HG03558 (cell line): ENCODE results near the gene AGTRAP.

Source experiments
- ATAC-seq: cut with Tn5 transposase; IDR thresholded peaks from one replicate; pipeline ENCODE4 v1.9.1; 2021; ENCODE audit warnings: moderate number of reproducible peaks; ENCODE audit not compliant: unreplicated experiment; ENCODE audit errors: extremely low read depth

AGTRAP gene

DNA sequence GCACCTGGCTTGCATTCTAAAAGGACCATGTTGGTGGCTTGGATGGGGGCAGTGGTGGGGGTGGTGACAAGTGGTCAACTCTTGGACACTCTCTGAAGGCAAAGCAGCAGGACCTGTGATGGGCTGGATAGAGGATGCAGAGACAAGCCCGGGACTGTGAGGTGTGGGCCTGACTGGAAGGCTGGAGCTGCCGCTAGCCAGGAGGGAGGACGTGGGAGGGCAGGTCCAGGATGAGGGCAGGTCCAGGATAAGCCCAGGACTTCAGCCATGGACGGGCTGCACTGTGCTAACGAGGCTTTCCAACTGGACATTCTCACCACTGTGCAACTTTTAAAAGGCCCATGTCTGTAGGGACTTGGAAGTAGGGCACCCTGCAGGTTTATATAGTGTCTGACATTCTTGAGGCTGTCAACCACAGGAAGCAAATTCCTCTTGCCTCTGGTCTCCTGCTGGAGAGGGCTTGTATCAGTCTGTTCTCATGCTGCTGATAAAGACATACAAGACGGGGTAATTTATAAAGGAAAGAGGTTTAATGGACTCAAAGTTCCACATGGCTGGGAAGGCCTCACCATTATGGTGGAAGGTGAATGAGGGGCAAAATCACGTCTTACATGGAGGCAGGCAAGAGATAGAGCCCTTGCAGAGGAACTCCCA lies 17.7 kb downstream of the AGTRAP start:
- no peak for ATAC-seq

DNA sequence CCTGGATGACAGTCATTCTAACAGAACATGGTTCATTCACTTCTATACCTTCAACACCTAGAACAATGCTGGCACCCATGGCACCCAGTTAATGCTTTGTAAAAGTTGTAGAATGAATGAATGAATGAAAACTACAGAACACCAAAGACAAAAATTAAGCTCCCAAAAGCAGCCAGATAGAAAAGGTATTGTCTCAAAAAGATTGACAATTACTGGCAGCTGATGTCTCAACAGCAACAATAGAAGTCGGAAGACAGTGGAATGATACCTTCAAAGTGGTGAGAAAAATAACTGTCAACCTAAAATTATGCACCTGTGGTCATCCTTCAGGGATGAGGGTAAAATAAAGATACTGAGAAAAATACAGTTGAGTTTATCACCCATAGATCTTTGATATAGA lies 21.1 kb downstream of the AGTRAP start:
- no peak for ATAC-seq

DNA sequence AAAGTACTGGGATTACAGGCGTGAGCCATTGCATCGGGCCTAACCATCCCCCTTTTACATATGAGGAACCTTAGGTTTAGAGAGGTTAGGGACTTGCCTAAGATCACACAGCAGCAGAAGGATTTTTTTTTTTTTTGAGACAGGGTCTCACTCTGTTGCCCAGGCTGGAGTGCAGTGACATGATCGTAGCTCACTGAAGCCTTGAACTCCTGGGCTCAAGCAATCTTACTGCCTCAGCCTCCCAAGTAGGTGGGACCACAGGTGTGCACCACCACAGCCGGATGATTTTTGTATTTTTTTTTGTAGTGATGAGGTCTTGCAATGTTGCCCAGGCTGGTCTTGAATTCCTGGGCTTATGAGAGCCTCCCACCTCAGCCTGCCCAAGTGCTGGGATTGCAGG lies 23.9 kb downstream of the AGTRAP start:
- ATAC-seq, result no peak

DNA sequence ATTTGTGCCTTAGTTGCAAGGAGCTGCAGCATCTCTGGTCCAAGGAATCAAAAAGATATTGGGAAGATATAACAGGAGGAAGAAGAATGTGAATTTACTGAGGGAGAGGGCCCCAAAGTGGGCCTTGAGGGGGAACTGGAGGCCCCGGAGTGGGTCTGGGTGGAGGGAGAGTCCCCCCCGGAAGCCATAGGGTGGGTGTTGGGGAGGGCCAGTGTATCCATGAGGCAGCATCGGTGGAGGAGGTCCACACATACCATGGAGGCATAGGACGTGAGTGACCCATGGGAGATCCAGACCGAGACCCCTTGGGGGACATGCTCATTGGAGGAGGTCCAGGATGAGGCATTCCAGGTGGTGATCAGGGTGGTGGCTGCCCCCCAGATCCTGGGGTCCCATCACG lies 25.3 kb downstream of the AGTRAP start:
- ATAC-seq, result no peak

DNA sequence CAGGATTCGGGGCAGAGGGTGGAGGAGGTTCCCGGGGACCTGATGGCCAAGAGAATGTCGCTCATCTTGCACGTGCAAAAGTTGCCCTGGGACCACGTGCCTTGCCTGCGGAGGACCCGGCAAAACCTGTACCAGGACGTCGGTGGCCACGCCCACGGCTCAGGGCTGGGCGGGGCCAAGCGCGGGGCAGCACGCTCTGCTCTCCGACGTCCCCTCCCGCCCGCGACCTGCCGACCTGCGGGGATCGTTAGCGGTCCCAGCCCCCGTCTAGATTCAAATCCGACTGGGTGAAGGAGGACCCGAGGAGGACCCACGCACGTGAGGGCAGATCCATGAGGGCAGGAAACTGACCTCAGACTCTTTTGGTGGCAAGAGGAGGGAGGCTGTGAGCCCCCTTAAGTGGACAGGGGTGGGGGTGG lies 26.1 kb downstream of the AGTRAP start, which contains the start of gene C1orf167:
TSS of gene C1orf167 (plus strand) at position 206 of the 419 bp plus-strand sequence. CDS start 2,208 bp downstream, outside the sequence.
- no peak for ATAC-seq

DNA sequence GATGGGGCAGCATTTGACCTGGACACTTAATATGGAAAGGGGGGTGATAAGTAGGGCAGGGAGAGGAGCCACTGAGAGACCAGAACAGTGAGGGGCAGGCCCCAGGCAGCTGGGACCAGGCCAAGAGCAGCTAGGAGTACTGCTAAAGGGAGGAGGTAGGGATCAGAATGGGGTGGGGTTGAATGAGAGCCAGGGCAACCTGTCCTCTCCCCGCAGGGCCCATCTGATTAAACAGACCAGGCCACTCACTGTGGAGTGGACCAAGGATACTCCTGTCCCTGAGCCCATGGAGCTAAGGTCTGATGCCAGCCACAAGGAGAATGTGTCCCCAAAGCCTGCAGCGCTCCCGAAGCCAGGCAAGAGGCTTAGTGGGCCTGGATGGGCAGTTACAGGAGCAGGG lies 28.2 kb downstream of the AGTRAP start:
- ATAC-seq, result no peak

DNA sequence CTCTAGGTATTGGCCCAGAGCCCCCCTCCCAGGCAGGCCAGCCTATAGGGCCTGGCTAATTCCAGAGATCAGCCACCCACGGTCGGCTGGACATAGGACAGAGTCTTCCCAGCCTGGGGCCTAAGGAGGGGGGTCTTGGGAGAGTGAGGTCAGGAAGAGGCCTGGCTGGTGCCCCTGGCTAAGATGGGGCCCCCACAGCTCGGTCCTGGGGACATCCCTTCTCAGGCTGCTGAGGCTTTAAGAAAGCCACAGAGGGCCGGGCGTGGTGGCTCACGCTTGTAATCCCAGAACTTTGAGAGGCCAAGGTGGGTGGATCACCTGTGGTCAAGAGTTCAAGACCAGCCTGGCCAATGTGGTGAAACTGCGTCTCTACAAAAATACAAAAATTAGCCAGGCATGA lies 28.6 kb downstream of the AGTRAP start:
- no peak for ATAC-seq

DNA sequence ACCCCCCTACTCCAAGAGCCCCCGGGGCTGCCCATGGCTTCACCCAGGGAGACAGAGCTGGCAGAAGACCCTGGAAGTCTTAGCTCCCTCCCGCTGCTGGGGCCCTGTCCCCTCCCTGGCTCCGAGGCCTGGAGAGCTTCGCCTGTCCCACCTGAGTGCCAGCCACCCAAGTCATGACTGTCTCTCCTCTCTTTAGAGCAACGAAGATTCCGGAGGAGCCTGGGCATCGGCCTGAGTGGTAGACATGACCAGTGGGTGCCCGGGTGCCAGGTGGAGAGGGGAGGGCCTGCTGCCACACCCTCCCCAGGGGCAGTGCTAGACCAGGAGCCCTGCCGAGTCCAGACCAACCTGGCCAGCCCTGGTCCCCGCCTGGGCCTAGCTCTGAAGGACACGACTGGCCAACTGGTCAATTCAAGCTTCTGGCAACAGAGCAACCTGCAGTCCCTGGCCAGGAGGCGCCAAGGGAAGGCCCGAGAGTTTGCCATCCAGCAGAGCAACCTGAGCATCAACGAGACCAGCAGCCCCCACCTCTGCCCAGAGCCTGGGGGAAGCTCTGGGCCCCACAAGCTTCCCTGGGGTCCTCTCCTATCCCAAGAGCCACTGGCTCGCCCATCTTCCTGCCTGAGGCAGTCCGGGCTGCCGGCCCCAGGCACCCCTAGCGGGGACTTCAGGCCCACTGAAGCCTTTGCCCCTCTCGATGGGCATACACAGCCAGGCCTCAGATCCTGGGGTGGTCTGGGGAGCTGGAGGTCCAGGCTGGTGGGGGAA lies 29.9 kb downstream of the AGTRAP start:
- no peak for ATAC-seq

DNA sequence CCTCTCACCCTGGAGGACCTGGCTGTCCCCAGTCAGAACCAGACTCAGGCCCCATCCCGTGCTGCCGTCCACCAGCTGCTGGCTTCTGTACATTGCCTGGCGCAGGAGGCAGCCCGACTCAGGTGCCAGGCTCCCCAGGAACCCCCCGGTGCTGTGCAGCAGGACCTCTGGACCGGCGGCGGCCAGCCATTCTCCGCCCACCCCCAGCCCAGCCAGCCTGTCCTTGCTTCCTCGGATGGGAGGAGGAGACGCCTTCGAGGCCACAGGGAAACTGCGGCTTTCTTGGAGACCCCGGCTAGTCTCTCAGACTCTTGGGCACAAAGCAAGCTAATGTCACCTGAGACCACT lies 30.5 kb downstream of the AGTRAP start:
- ATAC-seq, result no peak

DNA sequence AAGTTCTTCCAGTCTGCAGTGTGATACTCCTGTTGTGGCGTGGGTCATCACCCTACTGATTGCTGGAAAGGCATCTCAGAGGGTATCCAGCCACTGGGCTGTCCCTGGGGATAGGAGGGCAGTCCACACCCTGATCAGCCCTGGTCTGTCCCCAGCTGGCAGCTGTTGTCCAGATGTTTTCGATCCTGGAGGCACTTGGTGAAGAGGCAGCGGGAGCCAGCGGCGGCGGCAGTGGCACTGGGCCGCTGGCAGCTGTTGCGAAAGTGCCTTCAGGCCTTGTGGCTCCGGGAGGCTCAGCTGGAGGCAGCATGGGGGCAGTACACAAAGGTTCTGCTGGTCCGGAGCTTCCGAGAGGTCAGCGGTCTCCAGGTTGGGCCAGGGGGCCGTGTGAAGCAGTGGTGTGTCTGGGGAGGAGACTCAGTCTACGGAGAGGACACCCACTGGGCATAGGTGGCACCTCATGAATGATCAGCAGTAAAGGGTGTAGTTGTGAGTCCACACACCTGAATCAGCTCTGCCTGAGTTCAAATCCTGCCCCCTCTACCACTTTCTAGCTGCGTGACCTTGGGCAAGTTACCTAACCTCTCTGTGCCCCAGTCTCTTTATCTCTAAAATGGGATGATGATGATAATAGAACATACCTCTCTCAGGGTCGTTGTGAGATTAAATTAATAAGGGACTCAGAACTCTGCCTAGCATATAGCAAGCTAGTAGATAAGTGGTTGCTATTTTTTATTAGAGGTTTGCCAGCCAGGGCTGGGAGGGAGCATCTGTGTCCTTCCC lies 32.2 kb downstream of the AGTRAP start:
- no peak for ATAC-seq

DNA sequence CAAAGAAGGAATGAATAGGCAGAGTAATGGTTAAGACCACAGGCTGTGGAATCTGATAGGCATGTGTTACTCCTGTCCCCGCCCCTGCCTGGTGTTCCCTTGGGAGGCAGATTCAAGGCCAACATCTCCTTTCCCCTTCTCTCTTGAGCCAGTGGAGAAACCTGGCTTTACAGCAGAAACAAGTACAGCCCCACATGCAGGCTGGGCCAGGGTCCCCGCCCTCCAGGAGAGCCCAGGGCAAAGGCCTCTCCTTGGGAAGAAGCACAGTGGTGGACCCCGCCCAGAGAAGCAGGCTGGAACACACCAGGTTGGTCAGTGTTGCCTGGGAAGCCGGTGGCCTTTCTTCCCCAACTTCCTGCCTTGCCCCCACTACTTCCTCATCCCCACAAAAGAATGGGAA lies 32.9 kb downstream of the AGTRAP start:
- no peak for ATAC-seq

DNA sequence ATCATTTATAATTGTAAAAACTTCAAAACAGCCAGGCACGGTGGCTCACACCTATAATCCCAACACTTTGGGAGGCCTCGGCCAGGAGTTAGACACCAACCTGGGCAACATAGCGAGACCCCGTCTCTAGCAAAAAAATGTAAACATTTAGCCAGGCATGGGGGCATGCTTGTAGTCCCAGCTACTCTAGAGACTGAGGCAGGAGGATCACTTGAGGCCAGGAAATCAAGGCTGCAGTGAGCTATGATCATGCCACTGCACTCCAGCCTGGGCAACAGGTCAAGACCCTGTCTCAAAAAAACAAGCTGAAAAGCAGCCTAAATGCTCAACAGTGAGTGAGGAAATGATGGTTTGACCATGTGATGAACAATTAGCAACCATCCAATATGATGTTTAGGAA lies 33.3 kb downstream of the AGTRAP start:
- ATAC-seq, result no peak

DNA sequence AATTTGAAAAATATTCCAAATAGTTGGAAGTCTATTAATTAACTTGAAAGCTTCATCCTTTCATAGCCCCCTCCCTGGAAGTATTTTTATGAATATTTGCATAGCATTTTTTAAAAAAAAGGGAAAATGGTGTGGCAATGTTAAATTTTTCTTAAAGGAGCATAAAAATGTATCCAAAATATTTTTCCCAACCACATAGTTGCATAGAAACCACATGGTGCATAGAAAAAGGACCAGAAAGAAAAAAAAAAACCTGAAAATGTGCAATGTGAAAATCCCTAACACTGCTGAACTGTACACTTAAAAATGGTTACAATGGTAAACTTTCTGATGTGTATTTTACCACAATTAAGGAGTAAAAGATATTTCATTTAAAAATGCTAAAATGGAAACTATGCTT lies 34.1 kb downstream of the AGTRAP start:
- ATAC-seq, result no peak

DNA sequence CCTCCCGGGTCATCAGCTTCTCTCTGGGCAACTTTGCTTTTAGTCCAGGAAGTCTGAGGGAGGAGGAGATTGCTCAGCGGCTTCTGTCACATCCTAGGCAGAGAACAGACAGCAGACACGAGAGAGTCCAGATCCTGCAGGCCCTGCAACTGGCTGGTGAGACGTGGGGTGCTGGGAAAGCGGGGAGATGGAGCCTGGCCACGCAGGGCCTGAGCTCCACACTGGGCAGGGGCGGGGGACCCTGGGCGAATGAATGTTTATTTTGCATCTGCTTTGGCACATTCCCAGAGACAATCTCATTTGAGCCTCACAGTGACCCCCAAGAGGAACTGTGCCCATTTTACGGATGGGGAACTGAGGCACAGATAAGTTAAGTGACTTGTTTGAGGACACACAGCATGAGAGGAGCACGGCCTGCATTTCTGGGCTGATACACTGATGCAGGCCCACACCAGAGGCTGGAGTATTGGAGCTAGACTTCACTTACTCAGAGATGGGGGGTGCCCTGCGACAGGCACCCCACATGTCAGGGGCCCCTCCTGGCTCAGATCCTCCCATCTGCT lies 35.6 kb downstream of the AGTRAP start:
- ATAC-seq, result no peak

DNA sequence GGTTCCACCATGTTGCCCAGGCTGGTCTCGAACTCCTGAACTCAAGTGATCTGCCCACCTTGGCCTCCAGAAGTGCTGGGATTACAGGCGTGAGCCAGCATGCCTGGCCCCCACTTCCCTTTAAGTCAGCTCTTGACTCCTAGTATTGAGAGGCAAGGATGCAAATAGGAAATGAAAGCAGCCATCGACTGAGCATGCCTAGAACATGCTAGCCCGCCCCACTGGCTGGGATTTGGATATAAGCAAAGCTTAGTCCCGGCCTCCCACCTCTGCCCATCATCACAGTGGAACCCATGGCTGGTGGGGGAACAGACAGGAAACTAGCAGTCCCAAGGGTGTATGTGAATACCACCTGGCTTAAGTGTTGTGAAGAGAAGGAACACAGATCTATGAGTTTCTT lies 36.5 kb downstream of the AGTRAP start:
- ATAC-seq, result no peak

DNA sequence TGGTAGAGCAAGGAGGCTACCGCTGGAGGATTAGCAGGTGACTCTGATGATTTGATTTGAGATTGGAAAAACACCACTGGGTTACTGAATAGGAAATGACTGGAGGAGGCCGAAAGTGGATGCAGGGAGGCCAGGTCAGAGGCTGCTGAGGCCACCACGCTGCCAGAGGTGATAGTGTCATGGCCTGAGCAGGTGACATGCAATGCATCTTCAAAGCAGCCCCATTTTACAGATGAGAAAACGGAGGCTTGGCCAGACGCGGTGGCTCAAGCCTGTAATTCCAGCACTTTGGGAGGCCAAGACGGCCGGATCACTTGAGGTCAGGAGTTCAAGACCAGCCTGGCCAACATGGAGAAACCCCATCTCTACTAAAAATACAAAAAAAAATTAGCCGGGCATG lies 38.8 kb downstream of the AGTRAP start:
- no peak for ATAC-seq

DNA sequence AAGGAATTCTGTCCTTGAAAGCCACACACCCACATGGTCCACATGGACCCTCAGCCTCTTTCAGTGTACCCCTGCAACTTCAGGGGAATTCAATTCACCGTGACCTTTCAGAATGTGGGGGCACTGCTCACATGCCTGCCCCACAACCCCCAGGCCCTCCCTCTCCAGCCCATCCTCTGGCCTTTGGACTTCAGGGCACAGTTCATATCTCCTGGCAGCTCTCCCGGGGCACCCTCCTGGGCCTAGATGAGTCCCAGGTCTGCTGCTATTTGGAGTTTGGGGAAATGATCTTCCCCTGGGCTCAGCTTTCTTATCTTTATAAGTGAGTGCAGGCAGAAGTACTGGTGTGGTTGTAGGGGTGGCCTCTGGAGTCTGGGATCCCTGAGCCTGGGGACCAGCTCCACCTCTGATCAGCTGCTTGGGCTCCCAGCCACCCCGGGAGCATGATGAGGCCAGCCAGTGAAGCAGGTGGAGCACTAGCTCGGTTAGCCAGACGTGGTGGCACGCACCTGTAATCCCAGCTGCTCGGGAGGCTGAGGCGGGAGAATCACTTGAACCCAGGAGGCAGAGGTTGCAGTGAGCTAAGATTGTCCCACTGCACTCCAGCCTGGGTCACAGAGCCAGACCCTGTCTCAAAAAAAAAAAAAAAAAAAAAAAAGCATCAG lies 41.9 kb downstream of the AGTRAP start:
- ATAC-seq, result no peak

DNA sequence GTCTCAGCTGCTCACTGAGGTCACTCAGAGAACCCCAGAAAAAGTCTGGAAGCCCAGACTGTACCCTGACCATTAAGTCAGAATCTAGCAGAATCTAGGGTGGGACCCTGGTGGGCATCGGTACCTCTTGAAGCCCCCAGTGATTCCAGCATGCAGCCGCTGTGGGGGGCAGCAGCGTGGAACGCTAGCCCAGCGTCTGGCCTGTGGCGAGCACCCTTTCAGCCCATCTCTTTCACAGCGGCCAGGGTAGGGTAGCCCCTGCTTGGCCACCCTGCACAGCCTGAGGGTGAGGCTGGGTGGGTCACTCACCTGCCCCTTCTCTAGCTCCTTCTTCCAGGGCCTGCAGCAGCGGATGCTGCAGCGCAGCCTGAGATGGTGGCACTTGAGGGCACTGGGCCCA lies 42.4 kb downstream of the AGTRAP start:
- no peak for ATAC-seq

DNA sequence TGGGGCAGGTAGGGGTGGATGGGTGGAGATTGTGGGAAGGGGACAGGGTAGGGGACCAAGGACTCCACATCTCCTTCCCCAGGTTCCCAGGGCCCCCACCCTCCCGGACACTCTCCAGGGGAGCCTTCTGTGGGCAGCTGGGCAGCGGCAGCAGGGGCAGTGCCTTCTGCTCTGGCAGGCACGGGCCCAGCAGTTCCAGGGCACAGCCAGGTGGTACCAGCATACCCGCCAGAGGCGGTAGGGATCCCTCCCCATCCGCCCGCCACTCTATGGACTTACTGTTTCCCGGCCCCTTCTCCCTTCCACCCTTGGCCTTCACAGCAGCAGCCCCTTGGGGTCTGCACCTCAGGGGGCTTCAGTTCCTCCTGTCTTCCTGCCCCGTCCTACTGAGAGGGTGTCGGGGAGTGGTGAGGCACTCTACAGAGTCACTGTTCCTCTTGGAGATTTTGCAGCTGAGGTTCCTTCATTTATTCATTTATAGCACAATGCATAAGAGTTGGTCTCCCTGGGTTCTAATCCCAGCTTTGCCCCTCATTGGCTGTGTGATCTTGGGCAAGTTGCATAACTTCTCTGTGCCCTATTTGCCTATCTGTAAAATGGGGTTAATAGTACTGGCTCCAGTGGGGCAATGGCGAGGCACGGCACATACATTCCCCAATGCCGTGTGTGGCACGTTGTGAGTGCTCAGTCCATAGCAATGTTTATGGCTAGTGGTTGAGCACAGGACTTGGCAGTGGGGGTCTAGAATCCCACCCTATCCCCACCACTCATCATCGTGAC lies 43.1 kb downstream of the AGTRAP start:
- no peak for ATAC-seq
